OCI-LY3 (cell line): ENCODE results near the gene NRG2.

Experiments used
- EZH2phosphoT487 ChIP-seq: fragments of 200-600 bp; shearing (Covaris generic); IDR thresholded peaks from 2 replicates; pipeline ENCODE4 v1.6.1; 2018; ENCODE audit warnings: antibody characterized with exemption, mixed run types, low read depth
- TF ChIP-seq, protein P1 (sequence below): fragments of 200-600, 300-600 bp; sonication (generic); IDR thresholded peaks from 2 replicates; pipeline ENCODE4 v1.5.1; 2014; ENCODE audit warnings: antibody characterized with exemption, low read length, low read depth

DNA sequence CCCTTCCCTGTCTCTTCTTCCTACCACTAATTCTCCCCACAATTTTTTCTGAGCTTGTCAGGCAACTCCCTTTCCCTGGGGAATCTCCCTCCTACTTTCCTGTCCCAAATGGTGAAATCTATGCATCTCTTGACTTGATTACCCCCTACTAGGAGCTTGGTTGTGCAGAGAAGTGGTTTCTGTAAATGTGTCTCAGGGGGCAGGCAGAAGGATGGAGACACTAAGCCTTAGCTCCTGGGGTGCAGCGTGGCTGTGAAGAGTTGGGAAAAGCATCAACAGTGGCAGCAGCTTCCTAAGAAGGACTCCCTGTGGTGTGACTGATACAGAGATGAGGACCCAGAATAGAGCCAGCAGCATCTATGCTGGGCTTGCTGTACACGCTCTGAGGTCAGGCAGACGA lies 62.3 kb downstream of the NRG2 start:
- no peak for TF ChIP-seq EZH2phosphoT487
- TF ChIP-seq, protein P1, sequence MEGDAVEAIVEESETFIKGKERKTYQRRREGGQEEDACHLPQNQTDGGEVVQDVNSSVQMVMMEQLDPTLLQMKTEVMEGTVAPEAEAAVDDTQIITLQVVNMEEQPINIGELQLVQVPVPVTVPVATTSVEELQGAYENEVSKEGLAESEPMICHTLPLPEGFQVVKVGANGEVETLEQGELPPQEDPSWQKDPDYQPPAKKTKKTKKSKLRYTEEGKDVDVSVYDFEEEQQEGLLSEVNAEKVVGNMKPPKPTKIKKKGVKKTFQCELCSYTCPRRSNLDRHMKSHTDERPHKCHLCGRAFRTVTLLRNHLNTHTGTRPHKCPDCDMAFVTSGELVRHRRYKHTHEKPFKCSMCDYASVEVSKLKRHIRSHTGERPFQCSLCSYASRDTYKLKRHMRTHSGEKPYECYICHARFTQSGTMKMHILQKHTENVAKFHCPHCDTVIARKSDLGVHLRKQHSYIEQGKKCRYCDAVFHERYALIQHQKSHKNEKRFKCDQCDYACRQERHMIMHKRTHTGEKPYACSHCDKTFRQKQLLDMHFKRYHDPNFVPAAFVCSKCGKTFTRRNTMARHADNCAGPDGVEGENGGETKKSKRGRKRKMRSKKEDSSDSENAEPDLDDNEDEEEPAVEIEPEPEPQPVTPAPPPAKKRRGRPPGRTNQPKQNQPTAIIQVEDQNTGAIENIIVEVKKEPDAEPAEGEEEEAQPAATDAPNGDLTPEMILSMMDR: no peak
